Endothelial cell (in vitro differentiated cells): ENCODE data around the gene GALM. TPM values are rescaled to one million over a fixed set of nuclear protein-coding genes. Genes with fewer than 3 reads are reported as not detected.
"Not testable (repeated sequence)": the region's sequence is repeated elsewhere in the genome, so short reads cannot be mapped to it uniquely, and the experiment has no call there.

Experiments used
- DNase-seq: peaks from one replicate; pipeline ENCODE4 v3.0.0; 2021; ENCODE audit warnings: low spot score
- H3K27ac Mint-ChIP-seq: one replicate; pipeline ENCODE4 v1.8.0; 2021; ENCODE audit warnings: mixed read lengths, inconsistent platforms; ENCODE audit not compliant: unreplicated experiment
- H3K27me3 Mint-ChIP-seq: one replicate; pipeline ENCODE4 v1.8.0; 2021; ENCODE audit warnings: mild to moderate bottlenecking, moderate library complexity, mixed read lengths, inconsistent platforms; ENCODE audit not compliant: unreplicated experiment
- H3K36me3 Mint-ChIP-seq: one replicate; pipeline ENCODE4 v1.8.0; 2021; ENCODE audit warnings: mild to moderate bottlenecking, low read depth, mixed read lengths, inconsistent platforms; ENCODE audit not compliant: unreplicated experiment
- H3K4me1 Mint-ChIP-seq: one replicate; pipeline ENCODE4 v1.8.0; 2021; ENCODE audit warnings: mild to moderate bottlenecking, mixed read lengths, inconsistent platforms; ENCODE audit not compliant: unreplicated experiment
- H3K4me3 Mint-ChIP-seq: one replicate; pipeline ENCODE4 v1.8.0; 2021; ENCODE audit warnings: mild to moderate bottlenecking, mixed read lengths, inconsistent platforms; ENCODE audit not compliant: unreplicated experiment
- H3K9me3 Mint-ChIP-seq: one replicate; pipeline ENCODE4 v1.8.0; 2021; ENCODE audit warnings: mixed read lengths, inconsistent platforms; ENCODE audit not compliant: unreplicated experiment
- CTCF ChIP-seq: fragments of 200-600 bp; sonication (generic); IDR thresholded peaks from one replicate; pipeline ENCODE4 v1.5.0; 2021; ENCODE audit warnings: antibody characterized with exemption; ENCODE audit not compliant: unreplicated experiment
- total RNA-seq: library from RNA; stranded (reverse); fragmentation: NEBNext Ultra II Directional; extraction: Animal tissue kit (Norgen Biotek cat#: 25700); gene quantifications from one replicate; pipeline ENCODE4 v1.2.1, GENCODE V29; 2021; ENCODE audit not compliant: unreplicated experiment

Gene GALM
- total RNA-seq, 1 donor from 2014 or later: 13.0 TPM

- no peak for TF ChIP-seq CTCF
- Mint-ChIP-seq H3K9me3 (no peaks in the 10 kb centered on the region), H3K4me3 (no peak overlapping the region), H3K27me3 (no peaks in the 10 kb centered on the region), H3K36me3 (peaks cover 3% of the 10 kb centered on the region), H3K4me1 (no peaks in the 10 kb centered on the region), H3K27ac (no peak overlapping the region)
- DNase-seq: no peak
Observed at GRCh38 chr2:38636069-38636468, 29.8 kb upstream of the GALM start.

- not testable (repeated sequence) for H3K27me3 Mint-ChIP-seq, H3K36me3 Mint-ChIP-seq, DNase-seq, H3K4me3 Mint-ChIP-seq, H3K9me3 Mint-ChIP-seq, H3K4me1 Mint-ChIP-seq, H3K27ac Mint-ChIP-seq
Observed at GRCh38 chr2:38642373-38643017, 23.4 kb upstream of the GALM start.

- H3K4me1 Mint-ChIP-seq: peaks cover 13% of the 10 kb centered on the region
- H3K4me3 Mint-ChIP-seq: no peak overlapping the region
- peaks cover 5% of the 10 kb centered on the region for H3K9me3 Mint-ChIP-seq
- peaks cover 8% of the 10 kb centered on the region for H3K36me3 Mint-ChIP-seq
- DNase-seq: no peak
- H3K27ac Mint-ChIP-seq: peak overlapping the region; percentile 89
- H3K27me3 Mint-ChIP-seq: peaks cover 7% of the 10 kb centered on the region
- TF ChIP-seq CTCF: no peak
Observed at GRCh38 chr2:38643021-38643671, 22.8 kb upstream of the GALM start.

GRCh38 chr2:38643683-38644511 is 22.0 kb upstream of the GALM start:
- H3K36me3 Mint-ChIP-seq, H3K27me3 Mint-ChIP-seq, DNase-seq, H3K4me3 Mint-ChIP-seq, H3K9me3 Mint-ChIP-seq: not testable (repeated sequence)
- Mint-ChIP-seq H3K4me1 (peaks cover 13% of the 10 kb centered on the region), H3K27ac (peak overlapping the region; percentile 89)

- H3K36me3 Mint-ChIP-seq: peaks cover 3% of the 10 kb centered on the region
- peaks cover 13% of the 10 kb centered on the region for H3K4me1 Mint-ChIP-seq
- H3K27ac Mint-ChIP-seq: no peak overlapping the region
- DNase-seq: no peak
- no peak for TF ChIP-seq CTCF
- H3K9me3 Mint-ChIP-seq: peaks cover 9% of the 10 kb centered on the region
- H3K27me3 Mint-ChIP-seq: peaks cover 2% of the 10 kb centered on the region
- H3K4me3 Mint-ChIP-seq: no peak overlapping the region
Observed at GRCh38 chr2:38648107-38648761, 17.7 kb upstream of the GALM start.
